ENCODE results near the gene CREBRF.
A peak's percentile ranks its signal among the peaks of the same experiment; 100 is the strongest.
"Not testable (repeated sequence)": the region's sequence is repeated elsewhere in the genome, so short reads cannot be mapped to it uniquely, and the experiment has no call there.

Gene CREBRF

DNA sequence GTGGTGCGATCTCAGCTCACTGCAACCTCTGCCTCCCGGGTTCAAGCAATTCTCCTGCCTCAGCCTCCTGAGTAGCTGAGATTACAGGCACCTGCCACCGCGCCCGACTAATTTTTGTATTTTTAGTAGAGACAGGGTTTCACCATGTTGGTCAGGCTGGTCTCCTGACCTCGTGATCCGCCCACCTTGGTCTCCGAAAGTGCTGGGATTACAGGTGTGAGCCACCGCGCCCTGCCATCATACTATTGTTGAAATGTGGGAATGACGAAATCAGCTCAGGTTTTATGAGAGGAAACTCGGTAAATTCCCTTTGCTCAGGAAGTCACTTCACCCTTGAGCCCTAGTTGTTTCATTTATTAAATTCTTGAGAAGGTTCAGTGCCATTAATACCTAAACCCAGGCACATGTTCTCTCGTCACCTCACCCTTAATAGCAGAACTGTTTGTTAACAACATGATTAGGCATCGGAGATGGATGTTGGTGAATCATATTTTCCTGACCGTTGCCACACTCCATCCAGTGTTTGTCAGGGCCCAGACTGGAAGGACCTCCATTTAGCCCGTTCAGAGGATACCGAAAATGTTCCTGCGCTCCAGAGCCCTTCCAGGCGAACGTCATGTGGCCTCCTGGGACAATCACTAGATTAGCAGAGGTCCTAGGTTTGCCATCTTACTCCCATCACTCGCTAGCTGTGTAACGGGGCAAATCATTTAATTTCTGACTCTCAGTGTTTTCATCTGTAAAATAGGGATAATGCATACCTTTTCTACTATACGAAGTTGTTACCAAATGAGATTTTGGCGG, 20.0 kb upstream of the CREBRF start:
- DNase-seq = no peak

DNA sequence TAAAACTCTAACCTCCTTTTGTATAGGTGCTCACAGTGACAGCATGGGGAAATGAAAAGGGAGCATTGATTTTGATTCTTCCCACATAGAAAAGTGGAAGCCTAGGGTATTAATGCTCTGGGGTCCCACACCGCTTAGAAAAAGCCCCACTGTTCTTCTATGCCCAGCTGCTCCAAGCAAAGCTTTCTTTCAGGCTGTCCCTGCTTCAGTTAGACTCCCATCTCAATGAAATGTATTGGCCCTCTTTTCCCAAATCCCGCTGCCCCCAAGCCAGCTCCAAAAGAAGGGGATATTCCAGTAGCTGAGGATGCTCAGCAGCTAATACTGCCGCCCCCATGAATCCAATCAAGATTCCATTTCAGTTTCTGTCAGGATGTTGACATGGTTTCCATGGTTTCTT, 17.0 kb upstream of the CREBRF start:
- DNase-seq = no peak

DNA sequence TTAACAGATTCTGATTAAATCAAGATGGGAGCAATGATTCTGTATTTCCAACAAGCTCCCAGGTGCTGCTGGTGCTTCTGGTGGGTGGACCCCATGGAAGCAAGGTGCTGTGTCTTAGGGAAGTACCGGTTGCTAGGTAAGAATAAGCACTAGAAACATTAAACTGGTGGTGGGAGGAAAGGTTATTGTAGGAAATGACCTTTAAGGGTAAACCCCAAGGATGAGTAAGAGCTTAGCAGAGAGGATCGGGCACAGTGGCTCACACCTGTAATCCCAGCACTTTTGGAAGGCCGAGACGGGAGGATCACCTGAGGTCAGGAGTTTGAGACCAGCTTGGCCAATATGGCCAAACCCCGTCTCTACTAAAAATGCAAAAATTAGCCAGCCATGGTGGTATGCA, 16.2 kb upstream of the CREBRF start:
- DNase-seq = no peak

DNA sequence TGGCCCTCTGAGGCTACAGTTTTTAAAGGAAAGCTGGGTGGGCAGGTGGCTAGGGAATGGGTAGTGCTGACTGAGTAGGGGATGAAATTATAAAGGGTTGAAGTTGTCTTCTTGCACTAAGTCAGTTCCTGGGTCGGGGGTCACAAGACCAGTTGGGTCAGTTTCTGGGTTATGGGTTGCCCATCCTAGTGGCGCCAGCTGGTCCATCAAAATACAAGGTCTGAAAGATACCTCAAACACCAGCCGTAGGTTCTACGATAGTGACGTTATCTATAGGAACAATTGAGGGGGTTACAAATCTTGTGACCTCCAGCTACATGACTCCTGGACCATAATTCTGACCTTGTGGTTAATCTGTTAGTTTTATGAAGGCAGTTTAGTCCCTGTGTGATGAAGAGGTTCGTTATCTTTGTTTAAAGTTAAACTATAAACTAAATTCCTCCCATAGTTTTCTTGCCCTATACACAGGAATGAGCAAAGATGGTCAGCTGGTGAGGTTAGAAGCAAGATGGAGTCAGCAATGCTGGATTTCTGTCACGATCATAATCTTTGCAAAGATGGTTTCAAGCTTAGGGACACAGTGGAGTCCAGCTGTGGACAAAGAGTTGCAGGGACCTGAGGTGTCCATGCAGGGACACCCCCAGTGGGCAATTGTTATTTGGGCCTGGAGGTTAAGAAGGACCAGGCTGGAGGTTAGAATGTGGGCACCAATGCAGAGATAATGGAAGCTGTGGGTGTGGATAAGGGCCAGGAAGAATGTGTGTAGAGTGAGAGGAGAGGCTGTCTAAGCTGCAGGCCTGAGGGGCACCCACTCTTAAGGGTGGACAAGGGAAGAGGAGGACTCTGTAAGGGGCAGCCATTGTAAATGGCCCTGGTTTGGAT, 14.0 kb upstream of the CREBRF start:
- no peak for DNase-seq

DNA sequence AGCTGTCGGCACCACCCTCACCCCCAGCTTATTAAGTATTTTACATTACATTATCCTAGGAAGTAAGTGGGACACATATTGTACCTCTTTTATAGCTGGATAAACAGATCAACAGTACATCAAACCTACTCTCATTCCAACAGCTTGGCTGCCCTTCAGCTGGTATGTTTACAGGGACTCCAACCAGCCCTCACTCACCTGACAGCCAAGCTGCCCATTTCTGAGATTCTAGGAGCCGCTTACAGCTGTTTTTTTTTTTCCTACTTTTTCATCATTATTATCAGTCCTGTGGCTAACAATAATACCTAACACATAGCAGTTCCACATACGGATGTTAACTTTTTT, 13.4 kb upstream of the CREBRF start:
- DNase-seq = no peak

DNA sequence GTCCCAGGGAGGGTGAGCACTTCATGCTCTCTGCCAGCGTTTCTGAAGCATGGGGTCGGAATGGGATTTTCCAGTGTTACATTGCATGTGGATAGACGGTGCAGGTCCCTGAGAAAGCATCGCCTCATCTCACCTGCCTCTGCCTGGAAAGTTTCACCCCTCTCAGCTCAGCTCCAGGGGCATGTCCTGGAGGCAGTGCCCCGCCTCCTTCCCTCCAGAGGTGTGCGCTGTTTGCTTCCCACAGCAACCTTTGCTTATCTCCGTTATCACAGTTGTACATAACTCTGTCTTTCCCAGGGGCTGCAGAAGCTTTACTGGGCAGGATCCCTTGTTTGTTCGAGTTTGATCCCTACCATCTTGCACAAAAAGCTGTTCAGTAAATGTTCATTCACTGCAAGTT, 10.7 kb upstream of the CREBRF start:
- DNase-seq = no peak

DNA sequence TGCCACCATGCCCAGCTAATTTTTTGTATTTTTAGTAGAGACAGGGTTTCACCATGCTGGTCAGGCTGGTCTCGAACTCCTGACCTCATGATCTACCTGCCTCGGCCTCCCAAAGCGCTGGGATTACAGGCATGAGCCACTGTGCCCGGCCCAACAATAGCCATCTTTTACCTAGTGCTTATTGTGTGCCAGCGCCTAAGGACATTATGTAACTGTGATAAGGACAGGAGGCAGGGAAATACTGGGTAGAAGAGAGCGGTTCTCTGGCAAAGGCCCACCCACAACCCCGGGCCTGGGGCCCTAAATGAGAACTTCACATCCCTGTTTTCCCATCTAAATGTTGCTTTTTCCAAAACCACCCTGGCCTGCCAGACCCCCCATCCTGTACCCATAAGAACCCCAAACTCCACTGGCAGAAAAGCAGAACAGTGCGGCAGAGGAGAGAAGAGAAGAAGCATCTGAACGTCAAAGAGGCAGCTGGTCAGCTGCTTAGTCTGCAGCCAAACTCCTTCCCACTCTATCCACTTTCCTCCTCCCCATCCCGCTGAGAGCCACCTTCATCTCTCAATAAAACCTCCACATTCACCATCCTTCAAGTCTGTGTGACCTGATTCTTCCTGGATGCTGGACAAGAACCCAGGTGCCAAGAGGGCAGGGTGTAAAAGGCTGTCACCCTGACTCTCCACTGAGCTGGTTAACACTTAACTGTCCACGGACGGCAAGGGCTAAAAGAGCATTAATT, 8.9 kb upstream of the CREBRF start:
- DNase-seq = not testable (repeated sequence)

DNA sequence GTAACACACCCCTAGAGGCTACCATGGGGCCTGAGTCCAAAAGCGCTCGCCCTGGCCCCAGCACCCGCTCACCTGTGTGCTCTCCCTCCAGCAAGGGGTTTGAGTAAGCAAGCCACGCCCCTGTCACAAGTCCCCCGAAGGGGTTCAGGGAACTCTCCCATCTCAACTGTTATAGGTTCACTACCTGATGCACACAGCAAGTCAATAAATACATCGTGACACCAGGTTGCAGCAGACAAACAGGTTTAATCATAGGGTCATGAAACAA, 8.4 kb upstream of the CREBRF start:
- no peak for DNase-seq

DNA sequence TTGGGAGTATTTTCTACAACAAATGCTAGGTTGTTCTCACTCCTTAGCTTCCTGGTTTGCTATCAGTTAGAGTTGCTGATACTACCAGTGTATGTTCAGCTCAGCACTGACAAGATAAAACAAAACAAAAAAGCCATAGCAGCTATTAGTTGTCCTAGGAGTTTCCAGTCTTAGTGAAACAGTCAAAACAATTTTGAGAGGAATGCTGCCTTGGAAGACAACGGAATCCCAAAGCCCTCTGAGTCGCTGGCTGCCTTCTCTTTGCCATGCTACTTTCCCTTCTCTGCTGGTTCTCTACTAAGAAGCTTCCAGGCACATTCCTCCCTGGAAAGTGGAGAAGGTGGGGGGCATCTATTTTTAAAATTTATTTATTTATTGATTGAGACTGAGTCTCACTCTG, 5.4 kb upstream of the CREBRF start:
- DNase-seq = no peak

DNA sequence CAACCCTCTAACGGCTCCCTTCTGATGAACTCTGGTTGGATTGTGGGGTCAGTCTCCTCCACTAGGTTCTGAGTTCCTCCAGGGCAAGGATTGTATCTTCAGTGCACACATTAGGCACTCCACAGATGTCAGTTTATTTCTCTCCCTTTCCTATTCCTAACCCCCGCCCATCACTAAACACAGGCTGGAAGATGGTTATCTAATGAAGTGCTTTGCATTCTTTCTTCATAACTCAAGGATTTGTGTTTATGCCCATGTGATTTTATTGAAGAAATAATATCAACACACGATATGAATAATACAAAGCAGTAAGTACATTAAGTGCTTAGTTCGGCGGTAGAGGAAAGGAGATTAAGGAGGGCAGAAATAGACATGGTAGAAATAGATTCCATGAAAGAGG, 4.4 kb upstream of the CREBRF start:
- no peak for DNase-seq

DNA sequence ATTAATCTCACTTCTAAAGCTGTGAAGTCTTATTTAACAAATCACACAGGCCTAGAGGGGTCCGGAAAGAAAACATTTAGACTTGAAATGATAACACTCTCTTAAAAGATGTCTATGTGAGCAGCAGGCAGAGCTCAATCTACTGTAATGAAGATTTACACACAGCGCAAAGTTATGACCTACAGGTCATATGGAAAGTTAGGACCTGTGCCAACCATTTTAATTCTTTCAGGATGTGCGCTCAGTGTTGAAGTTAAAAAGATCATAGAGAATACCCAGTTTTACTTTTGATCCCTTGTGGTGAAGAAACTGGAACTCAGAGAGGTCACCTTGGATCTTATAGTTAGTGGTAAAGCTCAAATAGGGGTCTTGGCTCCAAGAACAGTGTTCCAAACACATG, 3.1 kb upstream of the CREBRF start:
- DNase-seq = no peak

DNA sequence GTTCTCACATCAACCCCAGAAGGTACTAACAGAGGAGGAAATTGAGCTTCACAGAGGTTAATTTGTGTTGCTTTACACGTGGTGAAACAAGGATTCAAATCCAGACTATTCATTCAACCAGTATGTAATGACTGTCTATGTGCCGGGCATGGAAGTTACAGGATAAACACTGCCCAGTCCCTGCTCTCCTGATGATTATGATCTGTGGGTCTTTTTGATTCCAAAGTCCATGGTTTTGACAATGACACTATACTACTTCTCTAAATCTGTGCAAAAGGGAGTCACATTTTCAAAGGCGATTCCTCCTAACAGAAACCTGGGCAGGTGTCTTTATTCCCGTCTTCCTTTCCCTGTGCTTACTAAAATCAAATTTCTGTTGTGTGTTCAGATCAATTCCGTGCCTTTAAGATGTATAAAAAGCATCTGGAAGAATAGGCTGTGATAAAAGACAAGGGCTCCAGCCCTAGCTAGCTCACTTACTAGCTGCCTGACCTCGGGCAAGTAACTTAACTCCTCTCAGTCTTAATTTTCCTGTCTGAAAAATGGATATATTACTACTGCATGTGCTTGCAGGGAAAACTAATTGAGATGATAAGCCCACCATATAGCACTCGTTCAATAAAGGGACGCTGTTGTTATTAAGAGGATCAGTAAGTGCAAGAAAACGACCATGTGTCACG, 970 bp upstream of the CREBRF start:
- no peak for DNase-seq

DNA sequence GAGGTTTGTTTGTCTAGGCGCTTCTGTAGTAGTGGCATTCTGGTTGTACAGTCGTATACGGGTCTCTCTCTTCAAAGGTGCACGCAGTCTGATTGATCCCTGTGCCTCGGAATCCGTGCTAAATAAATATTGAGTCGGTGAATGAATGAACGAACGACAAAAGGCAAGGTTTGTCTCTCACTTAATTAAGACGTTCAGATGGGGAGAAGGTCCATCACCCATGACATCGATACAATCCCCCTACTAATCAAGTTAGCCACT, 500 bp upstream of the CREBRF start:
- DNase-seq = no peak

DNA sequence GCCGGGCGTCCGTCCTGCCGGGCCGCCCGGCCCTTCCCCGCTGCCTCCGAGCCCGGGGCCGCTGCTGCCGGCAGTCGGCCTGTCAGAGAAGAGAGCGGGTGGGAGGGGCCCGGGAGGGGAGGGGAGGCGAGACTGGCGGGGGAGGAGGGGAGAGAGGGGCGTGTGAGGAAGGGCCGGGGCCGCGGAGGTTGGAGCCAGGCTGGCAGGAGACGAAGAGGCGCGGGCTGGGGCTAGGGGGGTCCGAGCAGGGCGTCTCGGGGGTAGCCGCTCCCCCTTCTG, 570 bp downstream of the CREBRF start:
- DNase-seq = peak; percentile 63

DNA sequence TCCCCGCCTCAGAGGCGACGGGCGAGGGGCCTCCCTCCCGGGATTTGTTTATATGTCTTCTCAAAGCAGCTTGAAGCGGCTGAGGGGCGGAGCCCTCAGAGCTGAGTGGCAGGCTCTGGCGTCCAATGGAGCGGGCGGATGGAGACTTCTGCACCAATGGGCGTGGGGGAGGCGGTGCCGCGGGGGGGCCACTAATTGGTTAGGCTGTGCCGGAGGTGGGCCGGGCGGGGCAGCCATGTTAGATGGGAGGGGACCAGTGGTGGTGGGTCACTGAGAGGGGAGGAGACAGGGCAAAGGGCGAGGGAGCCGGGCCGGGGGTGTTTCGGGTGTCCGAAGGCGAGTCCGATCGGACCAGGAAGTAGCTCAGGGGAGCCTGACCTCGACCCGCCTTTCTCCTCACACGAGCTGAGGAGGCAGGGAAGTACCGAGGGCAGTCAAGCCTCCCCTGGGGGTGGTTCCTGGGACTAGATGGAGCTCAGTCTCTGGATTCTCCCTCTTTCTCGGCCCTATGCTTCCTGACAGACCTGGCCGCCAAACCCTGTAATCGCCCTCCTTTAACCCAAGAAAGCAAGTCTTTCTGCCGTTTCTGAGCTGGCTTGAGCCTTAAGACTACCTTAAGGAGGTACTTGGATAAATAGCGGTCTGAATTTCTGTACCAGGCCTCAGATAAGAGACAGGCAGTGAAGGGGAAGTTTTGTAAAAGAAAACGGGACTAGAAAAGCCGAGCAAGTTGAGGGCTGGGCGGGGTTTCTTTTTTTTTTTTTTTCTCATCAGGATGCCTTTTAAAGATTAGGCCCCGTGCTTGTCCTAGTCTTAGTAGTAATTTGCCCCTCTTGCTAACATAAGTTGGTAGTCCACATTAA, 1.1 kb downstream of the CREBRF start:
- peak; percentile 98 for DNase-seq

DNA sequence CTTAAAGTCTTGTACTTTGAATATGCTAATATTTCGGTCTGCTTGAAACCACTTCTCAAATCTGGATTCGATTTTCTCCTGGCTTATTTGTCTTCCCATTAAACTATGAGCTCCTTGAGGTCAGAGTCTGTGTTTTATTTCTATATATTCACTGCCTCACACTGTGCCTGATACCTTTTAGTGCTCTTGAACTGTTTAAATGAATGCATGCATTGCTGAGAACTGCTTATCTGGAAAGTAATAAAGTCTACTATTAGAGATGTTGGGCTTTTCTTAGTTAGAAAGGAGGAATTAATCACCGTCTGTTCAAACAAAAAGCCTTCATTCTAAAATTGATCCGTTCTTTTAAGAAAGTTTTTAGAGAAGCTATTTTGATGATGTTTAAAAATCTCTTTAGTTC, 6.0 kb downstream of the CREBRF start:
- DNase-seq = no peak

DNA sequence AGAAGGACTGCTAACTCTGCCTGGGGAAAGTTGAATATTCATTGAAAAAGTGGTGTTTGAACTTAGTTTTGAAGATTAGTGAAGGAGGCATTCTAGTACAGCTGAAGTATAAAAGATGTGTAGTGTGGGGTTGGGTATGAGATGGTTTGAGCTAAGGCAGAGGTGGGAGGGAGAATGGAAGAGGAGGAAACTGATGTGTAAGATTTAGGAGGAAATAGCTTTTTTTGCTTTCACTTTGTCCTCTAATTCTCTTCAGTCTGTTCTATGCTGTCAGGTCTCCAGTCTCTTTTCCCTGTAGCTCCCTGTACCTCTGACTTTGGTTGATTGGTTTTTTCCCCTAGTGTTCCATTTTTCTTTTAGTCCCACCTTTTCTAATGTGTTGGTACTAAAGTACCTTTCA, 9.0 kb downstream of the CREBRF start:
- DNase-seq = no peak

DNA sequence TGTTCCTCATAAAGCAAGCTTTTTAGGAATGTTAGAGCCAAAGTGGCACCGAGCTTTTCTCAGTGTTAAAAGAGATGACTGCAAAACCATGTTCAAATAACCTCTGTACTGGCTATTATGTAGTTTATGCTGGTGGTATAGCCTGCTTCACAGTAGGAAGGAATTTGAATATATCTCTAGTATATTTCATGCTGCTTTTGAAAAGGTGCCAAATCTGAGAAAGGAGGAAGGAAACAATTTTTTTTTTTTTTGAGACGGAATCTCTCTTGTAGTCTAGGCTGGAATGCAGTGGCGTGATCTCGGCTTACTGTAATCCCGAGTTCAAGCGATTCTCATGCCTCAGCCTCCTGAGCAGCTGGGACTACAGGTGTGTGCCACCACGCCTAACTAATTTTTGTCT, 13.5 kb downstream of the CREBRF start:
- DNase-seq = no peak

DNA sequence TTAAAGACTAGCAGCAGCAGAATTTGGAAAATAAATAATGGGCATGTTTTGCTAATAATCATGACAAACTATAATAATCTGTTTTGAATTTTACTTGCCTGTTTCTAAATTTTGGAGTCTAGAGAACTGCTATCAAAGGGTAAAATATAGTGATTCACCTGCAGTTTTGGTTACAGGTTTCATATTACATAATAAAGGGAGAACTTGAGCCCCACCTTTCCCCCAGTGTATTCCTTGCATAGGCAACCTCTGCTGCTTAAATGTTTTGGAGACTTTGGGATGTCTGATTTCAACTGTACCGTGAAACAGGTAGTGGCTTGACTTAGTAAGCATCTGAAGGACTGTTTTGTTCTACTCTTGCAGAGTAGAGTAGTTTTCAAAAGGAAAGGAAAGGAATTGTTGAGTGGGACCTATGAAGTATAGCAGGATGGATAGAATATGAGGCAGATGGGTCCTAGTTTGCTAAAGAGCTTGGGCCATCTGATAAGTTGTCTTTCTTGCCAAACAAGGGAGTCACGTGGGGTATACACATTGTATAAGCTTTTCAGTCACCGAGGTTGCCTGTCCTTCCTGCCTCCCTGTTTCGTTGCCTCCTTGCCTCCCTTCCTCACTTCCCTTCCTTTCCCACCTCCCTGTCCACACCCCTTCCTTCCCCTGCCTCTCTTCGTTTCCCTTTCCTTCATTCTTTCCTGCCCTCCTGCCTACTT, 19.1 kb downstream of the CREBRF start:
- DNase-seq = no peak

DNA sequence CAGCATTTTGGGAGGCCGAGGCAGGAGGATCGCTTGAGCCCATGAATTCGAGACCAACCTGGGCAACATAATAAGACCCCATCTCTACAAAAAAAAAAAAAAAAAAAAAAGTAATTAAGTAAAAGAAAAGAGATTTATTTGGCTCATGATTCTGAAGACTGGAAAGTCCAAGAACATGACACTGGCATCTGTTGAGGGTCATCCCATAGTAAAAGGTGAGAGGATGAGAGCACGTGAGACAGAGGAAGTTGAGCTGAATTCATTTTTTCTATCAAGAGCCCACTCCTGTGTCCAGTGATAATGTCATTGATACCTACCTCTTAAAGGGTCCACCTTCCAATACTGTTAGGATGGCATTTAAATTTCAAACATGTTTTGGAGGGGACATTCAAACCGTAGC, 19.8 kb downstream of the CREBRF start:
- DNase-seq = no peak

DNA sequence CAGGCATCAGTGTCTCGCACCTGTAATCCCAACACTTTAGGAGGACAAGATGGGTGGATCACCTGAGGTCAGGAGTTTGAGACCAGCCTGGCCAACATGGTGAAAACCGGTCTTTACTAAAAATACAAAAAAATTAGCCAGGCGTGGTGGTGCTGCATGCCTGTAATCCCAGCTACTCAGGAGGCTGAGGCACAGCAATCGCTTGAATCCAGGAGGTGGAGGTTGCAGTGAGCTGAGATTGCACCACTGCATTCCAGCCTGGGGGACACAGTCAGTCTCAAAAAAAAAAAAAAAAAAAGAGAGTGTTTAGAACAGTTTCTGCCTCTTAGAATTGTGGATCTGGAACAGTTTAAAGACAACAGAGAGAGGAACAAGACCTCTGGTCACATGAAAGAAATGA, 20.3 kb downstream of the CREBRF start:
- DNase-seq = not testable (repeated sequence)

DNA sequence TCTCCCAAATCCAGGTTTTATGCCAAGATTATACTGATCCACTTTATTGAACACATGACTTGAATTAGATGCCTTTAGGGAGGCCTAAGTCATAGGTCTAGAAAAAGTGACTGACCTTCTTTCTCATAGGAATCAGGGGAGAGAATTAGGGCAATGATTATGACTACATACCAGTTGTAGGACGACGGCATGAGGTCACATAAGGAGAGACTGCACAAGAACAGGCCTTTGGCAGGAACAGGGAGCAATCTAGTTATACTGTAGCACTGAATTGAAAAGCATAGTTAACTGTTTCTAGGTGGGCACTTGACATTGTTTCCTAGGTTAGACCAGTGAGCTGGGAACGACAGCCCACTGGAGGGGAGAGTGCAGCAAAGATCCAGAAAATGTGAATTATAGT, 22.7 kb downstream of the CREBRF start:
- DNase-seq = no peak
